GM18867 (cell line): Measurements from ENCODE around the gene FRMD5.
"Not testable (repeated sequence)": the region's sequence is repeated elsewhere in the genome, so short reads cannot be mapped to it uniquely, and the experiment has no call there.

Experiments
- ATAC-seq: cut with Tn5 transposase; IDR thresholded peaks from one replicate; pipeline ENCODE4 v1.9.1; 2021; ENCODE audit warnings: mild to moderate bottlenecking, moderate library complexity; ENCODE audit not compliant: unreplicated experiment

FRMD5 gene

DNA sequence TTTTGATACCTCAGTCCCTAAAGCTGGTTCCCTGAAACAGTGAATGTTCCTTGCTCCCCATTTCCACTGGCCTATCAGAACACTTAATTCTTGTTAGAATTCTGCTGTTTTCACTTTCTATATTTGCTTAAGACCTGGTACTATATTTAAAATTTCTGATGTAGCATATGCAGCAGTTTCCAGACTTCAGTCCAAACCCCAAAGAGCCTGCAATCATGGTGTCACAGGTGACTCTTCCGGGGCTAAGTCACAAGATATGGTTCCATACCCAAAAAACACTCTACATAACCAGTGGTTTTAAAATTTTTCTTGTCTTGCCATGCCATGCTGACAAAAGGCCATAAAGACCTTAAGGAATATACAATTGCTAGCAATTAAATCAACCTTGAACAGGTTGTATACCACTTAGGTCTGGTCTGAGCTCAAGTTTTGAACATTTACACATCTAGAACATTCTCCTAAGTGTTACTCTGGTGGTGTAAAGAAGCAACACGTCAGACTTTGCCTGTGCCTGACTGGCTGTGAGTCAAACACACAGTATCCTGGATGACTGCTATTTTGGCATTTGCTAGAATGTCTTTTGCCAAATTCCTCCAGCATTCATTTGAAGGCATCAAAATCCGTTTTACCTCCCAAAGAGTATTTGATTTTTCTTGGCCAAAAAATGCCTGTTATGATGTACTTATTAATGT, 160.0 kb downstream of the FRMD5 start:
- no peak for ATAC-seq

DNA sequence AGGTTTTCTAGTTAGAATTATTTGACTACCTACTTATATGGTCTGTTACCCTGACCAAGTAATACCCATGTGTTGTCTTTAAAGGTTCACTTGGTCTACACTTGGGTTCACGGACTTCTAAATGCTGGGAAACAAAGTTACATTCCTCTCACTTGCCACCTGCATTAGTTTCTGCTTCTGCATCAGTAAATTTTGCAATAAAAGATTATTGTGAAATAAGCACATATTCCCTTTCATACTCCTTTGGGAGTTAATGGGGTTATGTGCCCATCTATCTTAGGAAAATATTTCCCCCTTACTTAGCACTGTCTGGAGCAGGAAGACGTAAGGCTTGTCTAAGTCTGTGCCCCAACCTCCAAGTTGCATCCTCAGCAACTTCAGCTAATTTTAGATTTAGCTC, 160.7 kb downstream of the FRMD5 start:
- ATAC-seq, result no peak

DNA sequence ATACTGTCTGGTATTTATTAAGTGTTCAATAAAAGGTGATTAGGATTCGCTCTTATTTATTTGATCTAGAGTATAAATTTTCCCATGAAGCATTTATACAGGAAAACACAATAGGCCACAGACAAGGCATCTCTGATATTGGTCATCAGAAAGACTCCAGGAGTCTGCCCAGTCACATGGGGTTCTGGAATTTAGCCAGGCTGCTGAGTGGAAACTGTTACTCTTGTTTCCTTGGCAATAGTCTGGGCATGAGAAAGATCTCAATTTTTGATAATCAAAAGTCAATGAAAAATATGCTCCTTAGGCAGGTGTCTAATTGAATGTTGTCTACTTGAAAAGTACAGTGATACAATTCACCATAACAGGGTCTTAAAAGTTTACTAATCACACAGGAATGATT, 161.2 kb downstream of the FRMD5 start:
- ATAC-seq, result no peak

DNA sequence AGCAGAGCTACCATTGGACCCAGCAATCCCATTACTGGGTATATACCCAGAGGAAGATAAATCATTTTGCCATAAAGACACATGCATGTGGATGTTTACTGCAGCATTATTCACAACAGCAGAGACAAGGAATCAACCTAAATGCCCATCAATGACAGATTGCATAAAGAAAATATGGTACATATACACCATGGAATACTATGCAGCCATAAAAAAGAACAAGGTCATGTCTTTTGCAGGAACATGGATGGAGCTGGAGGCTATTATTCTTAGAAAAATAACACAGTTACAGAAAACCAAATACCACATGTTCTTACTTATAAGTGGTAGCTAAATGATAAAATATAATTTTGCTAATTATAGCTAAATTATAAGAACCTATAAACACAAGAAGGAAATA, 162.3 kb downstream of the FRMD5 start:
- ATAC-seq, result not testable (repeated sequence)

DNA sequence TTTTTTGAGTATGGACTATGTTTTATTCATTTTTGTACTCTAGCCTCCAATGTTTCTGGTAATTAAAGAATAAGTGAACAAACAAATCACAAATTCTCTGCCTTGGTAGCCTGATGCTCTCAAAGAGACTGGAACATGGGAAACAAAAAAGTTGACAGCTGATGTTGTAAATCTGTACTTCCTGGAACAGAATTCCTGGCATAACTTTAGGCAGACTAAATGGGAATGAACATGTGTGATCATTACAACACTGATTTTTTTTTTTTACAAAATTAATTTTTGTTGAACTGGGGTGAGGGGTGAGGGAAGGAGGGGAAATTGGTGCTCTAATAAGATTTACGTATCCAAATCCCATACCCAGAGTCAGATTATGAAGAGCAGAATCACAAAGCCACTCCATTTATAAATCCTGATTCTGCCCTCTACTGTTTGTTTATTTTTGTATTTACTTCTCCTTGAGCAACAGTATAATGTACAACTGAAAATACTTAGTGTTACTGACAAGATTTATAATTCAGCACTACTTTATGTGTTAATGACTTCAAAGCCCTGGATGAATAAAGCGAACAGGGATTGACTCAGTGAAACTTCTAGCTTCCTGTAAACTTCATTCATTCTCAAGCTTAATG, 165.0 kb downstream of the FRMD5 start:
- ATAC-seq, result no peak

DNA sequence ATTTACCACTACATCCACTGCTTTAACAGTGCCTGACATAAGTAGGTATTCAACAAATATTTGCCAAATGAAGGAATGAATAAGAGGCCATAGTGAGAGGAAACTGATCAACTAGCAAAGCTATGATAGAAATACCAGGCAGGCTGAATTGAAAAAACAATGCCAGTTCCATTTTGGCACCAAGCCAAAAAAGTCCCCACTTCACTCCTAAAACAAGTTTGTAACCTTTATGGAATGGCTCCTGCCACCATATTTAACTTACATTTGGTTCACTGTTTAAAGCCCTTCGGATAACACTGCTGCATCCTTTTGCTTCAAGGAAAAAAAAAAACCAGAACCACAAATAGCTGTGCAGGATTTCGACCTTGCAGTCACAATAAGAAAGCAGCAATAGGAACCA, 166.1 kb downstream of the FRMD5 start:
- no peak for ATAC-seq

DNA sequence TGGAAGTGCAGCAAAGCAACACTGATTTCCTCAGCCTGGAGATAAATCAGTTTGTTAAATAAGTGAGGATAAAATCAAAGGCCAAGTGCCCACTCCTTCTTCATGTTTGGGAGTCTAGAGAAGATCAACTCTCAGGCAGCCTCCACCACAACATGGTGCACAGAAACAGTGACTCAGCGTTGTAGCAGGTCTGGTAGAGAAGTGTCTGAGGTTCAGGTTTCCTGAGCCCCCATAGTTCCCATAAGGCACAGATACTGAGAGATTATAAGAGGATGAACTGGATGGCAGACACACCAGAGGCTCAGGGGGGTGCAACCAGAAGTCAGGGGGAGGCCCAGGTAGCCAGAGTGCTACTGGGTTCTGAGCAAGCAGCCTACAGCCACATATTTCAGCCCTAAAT, 166.7 kb downstream of the FRMD5 start:
- no peak for ATAC-seq

DNA sequence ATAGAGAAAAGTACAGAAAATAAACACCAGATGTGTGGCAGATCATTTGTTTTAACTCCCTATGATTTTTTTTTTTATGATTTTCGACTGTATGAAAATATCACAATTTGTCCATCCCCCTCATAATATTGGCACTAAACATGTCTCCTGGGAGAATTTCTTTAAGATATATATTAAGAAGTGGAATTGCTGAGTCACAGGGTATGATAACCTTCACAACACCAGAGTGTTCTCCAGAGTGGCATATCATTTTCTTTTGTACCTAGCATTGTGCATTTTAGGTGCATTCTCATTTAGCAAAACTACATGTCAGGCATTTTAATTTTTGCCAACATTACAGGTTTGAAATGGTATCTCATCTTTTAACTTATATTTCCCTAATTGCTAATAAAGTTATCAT, 170.9 kb downstream of the FRMD5 start:
- ATAC-seq, result no peak

DNA sequence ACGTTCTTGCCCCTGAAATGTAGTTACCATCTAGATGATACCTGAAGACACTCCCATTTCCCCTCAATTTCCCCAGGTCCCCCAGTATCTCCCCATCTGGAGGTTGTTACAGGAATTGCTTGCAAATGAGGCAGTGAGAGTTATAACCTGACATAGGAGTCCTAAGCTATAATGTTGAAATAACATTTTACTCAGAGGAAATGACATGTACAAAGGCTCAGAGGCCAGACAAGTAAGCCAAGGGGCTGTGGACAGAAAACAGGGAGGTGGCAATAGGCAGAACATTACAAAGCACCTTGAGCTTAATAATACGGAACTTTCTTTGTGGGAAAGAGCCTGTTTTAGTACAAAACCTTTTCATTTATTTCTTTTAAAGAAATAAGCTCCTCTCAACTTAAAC, 171.9 kb downstream of the FRMD5 start:
- ATAC-seq, result no peak

DNA sequence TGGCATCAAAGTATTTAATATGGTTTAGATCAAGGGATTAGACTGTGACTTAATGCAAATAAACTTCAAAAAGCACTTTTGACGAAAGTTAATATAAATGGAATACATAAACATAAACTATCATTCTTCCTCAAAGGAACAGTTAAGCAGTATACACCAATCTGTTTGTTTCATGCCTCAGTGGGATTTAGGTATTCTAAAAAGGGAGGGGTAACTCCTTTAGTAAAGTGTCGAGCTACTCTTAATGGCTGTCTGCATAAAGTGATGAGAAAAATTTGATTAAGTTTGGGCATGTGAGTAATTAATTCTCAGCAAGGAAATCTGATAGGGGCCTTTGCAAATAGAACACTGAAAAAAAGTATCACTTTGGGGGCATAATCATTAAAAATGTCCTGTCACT, 176.9 kb downstream of the FRMD5 start:
- ATAC-seq, result no peak

DNA sequence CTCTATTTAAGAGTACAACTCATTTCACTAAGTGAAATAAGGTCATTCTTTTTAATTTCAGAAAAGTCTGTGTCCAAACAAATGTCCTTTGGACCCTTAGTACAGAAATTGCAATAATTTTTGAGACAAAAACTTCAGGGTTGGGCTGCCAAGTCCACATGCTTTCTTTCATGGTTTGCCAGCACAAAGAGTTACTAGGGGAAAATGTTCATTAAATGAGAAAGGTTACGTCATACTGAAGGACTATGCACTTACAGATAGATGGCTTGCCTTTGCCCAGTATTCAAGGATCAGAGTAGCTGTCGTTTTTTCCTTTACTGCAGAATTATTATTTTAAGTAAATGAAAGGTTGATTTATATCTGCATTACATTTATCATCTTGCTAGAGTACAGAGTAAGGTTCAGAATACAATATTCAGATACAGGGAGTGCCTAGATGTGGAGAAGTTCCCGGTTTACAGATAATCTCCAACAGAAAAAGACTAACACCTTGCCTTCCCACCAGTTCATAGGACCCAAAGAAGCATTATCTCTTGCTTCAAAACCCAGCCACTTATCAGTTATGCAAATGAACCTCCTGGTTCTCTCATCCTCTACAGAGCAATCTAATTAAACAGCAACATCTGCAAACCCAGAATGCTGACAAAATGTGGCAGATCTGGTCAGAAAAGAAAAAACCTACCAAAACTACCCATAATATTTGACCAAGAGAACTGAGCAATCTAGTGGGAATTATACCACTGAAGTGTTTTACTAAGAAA, 179.3 kb downstream of the FRMD5 start:
- ATAC-seq, result no peak

DNA sequence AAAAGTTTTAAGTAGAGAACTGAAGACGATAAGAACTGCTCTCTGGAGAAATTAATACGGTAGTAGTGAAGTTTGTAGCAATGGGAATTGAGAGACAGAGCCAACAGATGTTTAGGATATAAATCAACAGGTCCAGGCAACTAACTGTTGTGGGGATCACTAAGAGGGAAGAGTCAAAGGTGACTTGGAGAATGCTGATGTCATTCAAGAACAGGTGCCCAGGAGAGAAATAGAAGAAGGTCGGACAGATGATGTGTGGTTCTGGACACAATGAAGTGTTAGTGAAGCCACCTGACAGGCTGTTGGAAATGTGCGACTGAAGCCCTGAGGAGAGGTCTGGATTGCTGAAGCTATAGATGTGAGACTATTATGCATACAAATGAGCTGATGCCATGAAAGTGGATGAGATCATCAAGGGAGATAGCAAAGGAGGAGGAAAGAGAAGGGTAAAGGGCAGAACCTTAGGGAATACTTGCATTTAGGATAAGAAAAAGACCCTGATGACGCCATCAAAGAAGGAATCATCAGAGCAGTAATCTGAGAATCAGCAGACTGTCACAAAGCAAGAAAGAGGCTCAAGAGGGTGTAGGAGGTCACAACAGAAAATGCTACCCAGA, 183.7 kb downstream of the FRMD5 start:
- no peak for ATAC-seq

DNA sequence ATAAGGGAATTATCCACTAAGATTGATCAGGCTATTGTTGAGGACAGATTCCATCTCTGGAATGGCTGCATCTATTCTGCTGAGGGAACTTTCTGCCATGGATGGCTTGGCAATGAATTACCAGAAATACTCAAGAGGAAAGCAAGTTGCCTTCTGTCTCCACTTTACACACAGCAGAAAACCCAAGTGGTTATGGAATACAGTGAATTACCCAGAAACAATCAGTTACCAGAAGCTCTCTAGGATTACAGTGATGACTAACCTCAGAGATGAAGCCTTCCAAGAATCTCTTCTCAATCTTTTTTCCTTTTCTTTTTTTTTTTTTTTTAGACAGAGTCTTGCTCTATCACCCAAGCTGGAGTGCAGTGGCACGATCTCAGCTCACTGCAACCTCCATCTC, 185.0 kb downstream of the FRMD5 start:
- ATAC-seq, result no peak

DNA sequence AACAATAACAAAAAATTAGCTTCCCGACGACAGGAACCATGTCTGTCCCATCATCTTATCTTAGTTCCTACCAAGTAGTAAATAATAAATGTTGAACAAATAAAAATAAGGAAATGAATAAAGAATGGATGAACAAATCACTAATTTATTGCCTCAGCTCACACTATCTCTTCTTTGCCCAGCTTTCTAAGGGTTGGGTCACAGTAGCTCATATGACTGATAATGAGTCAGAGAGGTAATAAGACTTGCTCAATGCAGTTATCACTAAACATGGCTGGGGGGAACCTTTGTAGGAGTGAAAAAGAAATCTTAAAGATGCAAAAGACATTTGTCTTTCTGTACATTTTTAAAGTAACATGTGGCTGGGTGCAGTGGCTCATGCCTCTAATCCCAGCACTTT, 186.0 kb downstream of the FRMD5 start:
- ATAC-seq, result no peak

DNA sequence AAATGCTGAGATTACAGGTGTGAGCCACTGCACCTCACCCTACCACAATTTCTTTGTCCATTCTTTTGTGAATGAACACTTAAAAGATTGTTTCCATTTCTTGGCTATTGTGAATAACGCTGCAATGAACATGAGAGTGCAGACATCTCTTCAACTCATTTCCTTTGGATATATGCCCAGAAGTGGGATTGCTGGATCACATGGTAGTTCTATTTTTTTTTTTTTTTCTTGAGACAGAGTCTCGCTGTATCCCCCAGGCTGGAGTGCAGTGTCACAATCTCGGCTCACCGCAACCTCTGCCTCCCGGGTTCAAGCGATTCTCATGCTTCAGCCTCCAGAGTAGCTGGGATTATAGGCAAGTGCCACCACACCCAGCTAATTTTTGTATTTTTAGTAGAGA, 194.8 kb downstream of the FRMD5 start:
- not testable (repeated sequence) for ATAC-seq

DNA sequence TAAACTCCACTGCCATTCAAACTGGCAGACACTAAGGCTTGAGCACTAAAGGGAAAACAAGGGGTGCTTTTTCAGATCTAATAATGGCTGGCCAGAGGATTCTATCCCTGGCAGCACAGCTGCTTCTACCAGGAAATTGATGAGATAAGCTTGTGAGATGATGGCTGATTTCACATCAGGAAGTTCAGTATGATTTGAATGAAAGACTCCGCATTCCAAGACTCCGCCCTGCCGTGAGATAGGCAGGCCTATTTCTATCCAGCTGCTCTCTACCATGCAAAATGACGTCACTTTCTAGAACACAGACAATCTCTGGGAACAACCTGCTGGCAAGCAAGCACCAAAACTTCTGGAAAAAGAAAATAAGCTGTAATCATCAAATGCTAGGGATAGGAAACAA, 196.5 kb downstream of the FRMD5 start:
- ATAC-seq, result no peak

DNA sequence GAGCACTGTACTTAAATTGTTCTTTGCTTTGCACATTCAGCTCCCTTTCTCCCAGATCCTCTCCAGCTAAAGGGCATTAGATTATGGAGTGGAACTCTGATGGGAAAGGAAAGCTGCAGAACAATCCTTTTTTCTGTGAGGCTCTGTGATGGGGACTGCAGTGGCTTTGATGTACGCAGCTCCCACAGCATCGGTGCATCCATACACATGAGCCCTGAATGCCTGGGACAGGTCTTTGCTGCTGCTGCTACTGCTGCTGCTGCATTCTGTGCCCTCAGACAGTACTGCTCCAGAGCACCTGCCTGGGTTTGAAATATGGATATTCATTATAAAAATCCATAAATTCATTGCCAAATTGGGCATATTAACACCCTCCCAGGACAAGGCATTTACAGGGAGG, 203.9 kb downstream of the FRMD5 start:
- no peak for ATAC-seq

DNA sequence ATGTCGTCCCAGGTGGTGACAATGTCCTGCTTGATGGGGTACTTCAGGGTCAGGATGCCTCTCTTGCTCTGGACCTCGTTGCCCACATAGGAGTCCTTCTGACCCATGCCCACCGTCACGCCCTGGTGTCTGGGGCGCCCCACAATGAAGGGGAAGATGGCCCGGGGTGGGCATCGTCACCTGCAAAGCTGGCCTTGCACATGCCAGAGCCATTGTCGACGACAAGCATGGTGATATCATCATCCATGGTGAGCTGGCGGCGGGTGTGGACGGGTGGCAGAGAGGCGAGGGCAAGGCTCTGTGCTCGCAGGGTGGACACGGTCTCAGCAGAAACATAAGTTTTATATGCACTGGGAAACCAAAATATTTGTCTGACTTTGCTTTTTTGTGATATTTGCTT, 205.1 kb downstream of the FRMD5 start:
- ATAC-seq, result no peak

DNA sequence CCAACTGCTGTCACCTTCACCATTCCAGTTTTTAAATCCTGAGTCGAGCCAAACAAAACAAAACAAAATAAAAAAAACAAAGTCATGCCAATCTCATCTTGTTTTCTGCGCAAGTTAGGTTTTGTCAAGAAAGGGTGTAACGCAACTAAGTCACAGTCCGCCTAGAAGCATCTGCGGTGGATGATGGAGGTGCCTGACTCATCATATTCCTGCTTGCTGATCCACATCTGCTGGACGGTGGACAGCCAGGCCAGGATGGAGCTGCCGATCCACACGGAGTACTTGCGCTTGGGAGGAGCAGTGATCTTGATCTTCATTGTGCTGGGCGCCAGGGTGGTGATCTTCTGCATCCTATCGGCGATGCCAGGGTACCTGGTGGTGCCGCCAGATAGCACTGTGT, 206.2 kb downstream of the FRMD5 start:
- ATAC-seq, result no peak

DNA sequence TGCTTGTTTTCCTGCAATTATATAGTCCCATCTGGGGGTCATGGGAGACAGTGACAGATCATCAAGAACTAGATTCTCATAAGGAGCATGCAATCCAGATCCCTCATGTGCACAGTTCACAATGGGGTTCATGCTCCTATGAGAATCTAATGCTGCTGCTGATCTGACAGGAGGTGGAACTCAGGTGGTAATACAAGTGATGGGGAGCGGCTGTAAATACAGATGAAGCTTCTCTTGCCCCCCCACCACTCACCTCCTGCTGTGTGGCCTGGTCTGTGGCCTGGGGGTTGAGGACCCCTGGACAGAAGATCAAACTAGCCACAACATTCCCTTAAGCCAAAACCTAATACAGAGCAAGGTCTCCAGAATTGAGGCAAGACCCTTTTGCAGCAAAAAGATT, 207.1 kb downstream of the FRMD5 start:
- ATAC-seq, result no peak

DNA sequence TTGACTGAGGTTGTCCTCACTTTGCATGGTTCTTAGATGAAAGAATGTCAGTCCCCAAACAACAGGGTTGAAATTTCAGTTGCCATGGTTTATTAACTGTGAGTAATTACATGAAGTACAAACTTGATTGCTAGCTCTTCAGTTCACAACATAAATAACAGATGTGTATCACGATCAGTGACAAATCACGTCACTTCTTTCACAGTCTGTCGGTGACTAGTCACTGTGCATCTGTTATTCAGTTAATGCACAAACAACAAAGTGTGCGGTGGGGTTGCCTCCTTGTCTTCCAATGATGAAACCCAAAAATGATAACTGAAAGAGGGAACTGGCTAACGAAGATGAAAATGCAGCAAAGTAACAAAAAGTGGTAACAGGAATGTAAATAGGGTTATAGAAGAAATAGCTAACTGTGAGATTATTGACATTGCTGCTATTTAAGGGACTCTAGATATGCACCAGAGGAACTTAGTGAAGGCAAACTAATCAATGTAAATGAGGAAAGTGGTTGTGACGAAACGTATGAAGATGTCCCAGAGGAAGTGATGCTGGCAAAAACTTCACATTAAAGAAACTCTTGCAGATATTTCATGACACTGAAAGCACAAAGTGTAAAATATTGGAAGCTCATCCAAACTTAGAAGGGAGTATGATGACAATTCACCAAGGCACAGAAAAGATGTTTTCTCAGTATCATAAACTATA, 208.9 kb downstream of the FRMD5 start:
- ATAC-seq, result no peak
